Lower leg skin (tissue), 3 donors: ENCODE data around the gene MRS2.
"Not testable (repeated sequence)": the region's sequence is repeated elsewhere in the genome, so short reads cannot be mapped to it uniquely, and the experiment has no call there.

Experiments
- CTCF ChIP-seq, 3 donors: fragments of 450-650 bp; IDR thresholded peaks; one replicate each; pipeline ENCODE4 v1.5.1; 2016; ENCODE audit warnings: antibody characterized with exemption in 3 of 3, mild to moderate bottlenecking in 3 of 3, moderate library complexity in 2 of 3
- POLR2A ChIP-seq, 2 donors: fragments of 450-650 bp; IDR thresholded peaks; one replicate each; pipeline ENCODE4 v1.6.1; 2016 to 2017; ENCODE audit warnings: antibody characterized with exemption in 2 of 2, mild to moderate bottlenecking in 1 of 2, moderate library complexity in 1 of 2

- TF ChIP-seq CTCF, POLR2A (IDR thresholded peaks at IDR 0.05): not testable (repeated sequence)
Observed at GRCh38 chr6:24400045-24401039, 2.4 kb upstream of the MRS2 start.
